Stimulated activated CD8-positive, alpha-beta memory T cell treated with anti-CD3 and anti-CD28 coated beads, Interleukin-12 subunit alpha, Interleukin-12 subunit beta, amount 100 ng/mL, for 24 hours (primary cell): ENCODE data around the gene KDM1B.

Experiments used
- DNase-seq: peaks from one replicate; pipeline ENCODE4 v3.0.0-alpha.2; 2020; ENCODE audit errors: extremely low read depth

KDM1B gene

GRCh38 chr6:18263418-18264218 lies 108.4 kb downstream of the KDM1B start:
- no peak for DNase-seq

GRCh38 chr6:18264219-18264922 lies 109.1 kb downstream of the KDM1B start, which contains the start of gene DEK:
TSS of gene DEK (minus strand) at chr6:18264530. CDS start at chr6:18263987, 543 bp downstream.
- DNase-seq: peak; percentile 61

GRCh38 chr6:18264923-18265377 lies 109.7 kb downstream of the KDM1B start:
- DNase-seq: no peak

GRCh38 chr6:18265787-18266522 lies 110.7 kb downstream of the KDM1B start:
- DNase-seq: no peak

- no peak for DNase-seq
Observed at GRCh38 chr6:18266523-18266912, 111.3 kb downstream of the KDM1B start.

GRCh38 chr6:18268066-18268465 lies 112.8 kb downstream of the KDM1B start:
- no peak for DNase-seq

- no peak for DNase-seq
Observed at GRCh38 chr6:18269253-18269652, 114.0 kb downstream of the KDM1B start.

- no peak for DNase-seq
Observed at GRCh38 chr6:18269717-18270116, 114.5 kb downstream of the KDM1B start.

GRCh38 chr6:18270216-18270615 lies 115.0 kb downstream of the KDM1B start:
- DNase-seq: no peak
